Measurements from ENCODE around the gene RGS5.

RGS5 gene

GRCh38 chr1:163095213-163095612 is 107.5 kb downstream of the RGS5 start:
- Histone ChIP-seq H3K27me3 (ENCODE audit: control insufficient read depth in 5 of 5, insufficient read depth in 4 of 5, low read length in 5 of 5) (no peaks in the 10 kb centered on the region), H3K4me3 (ENCODE audit: low read depth in 1 of 5, low read length in 5 of 5) (no peak overlapping the region), H3K27ac (ENCODE audit: low read depth, low read length) (no peak overlapping the region), H3K9me3 (ENCODE audit: control insufficient read depth in 5 of 5, low read length in 5 of 5) (no peaks in the 10 kb centered on the region), H3K36me3 (ENCODE audit: control insufficient read depth in 5 of 5, insufficient read depth in 5 of 5, low read length in 5 of 5) (no peaks in the 10 kb centered on the region), H3K4me1 (ENCODE audit: control insufficient read depth in 5 of 5, insufficient read depth in 5 of 5, low read length in 5 of 5) (no peaks in the 10 kb centered on the region), H3K9ac (ENCODE audit: low read length in 5 of 5) (no peak overlapping the region)

GRCh38 chr1:163094589-163094988 is 108.1 kb downstream of the RGS5 start:
- H3K9ac ChIP-seq (ENCODE audit: low read length in 5 of 5): no peak overlapping the region
- no peaks in the 10 kb centered on the region for H3K27me3 ChIP-seq (ENCODE audit: control insufficient read depth in 5 of 5, insufficient read depth in 4 of 5, low read length in 5 of 5)
- H3K4me3 ChIP-seq (ENCODE audit: low read depth in 1 of 5, low read length in 5 of 5): no peak overlapping the region
- H3K4me1 ChIP-seq (ENCODE audit: control insufficient read depth in 5 of 5, insufficient read depth in 5 of 5, low read length in 5 of 5): no peaks in the 10 kb centered on the region
- H3K9me3 ChIP-seq (ENCODE audit: control insufficient read depth in 5 of 5, low read length in 5 of 5): no peaks in the 10 kb centered on the region
- H3K36me3 ChIP-seq (ENCODE audit: control insufficient read depth in 5 of 5, insufficient read depth in 5 of 5, low read length in 5 of 5): no peaks in the 10 kb centered on the region
- H3K27ac ChIP-seq (ENCODE audit: low read depth, low read length): no peak overlapping the region

- no peaks in the 10 kb centered on the region for H3K27me3 ChIP-seq (ENCODE audit: control insufficient read depth in 5 of 5, insufficient read depth in 4 of 5, low read length in 5 of 5)
- no peak overlapping the region for H3K4me3 ChIP-seq (ENCODE audit: low read depth in 1 of 5, low read length in 5 of 5)
- no peaks in the 10 kb centered on the region for H3K36me3 ChIP-seq (ENCODE audit: control insufficient read depth in 5 of 5, insufficient read depth in 5 of 5, low read length in 5 of 5)
- no peaks in the 10 kb centered on the region for H3K9me3 ChIP-seq (ENCODE audit: control insufficient read depth in 5 of 5, low read length in 5 of 5)
- H3K9ac ChIP-seq (ENCODE audit: low read length in 5 of 5): no peak overlapping the region
- no peak overlapping the region for H3K27ac ChIP-seq (ENCODE audit: low read depth, low read length)
- no peaks in the 10 kb centered on the region for H3K4me1 ChIP-seq (ENCODE audit: control insufficient read depth in 5 of 5, insufficient read depth in 5 of 5, low read length in 5 of 5)
Observed at GRCh38 chr1:163094182-163094581, 108.5 kb downstream of the RGS5 start.

- Histone ChIP-seq H3K4me3 (ENCODE audit: low read depth in 1 of 5, low read length in 5 of 5) (no peak overlapping the region), H3K27ac (ENCODE audit: low read depth, low read length) (no peak overlapping the region), H3K36me3 (ENCODE audit: control insufficient read depth in 5 of 5, insufficient read depth in 5 of 5, low read length in 5 of 5) (no peaks in the 10 kb centered on the region), H3K4me1 (ENCODE audit: control insufficient read depth in 5 of 5, insufficient read depth in 5 of 5, low read length in 5 of 5) (no peaks in the 10 kb centered on the region), H3K27me3 (ENCODE audit: control insufficient read depth in 5 of 5, insufficient read depth in 4 of 5, low read length in 5 of 5) (no peaks in the 10 kb centered on the region), H3K9me3 (ENCODE audit: control insufficient read depth in 5 of 5, low read length in 5 of 5) (no peaks in the 10 kb centered on the region), H3K9ac (ENCODE audit: low read length in 5 of 5) (no peak overlapping the region)
Observed at GRCh38 chr1:163093579-163093978, 109.1 kb downstream of the RGS5 start.

GRCh38 chr1:163093169-163093568 is 109.5 kb downstream of the RGS5 start:
- H3K27ac ChIP-seq (ENCODE audit: low read depth, low read length): no peak overlapping the region
- no peak overlapping the region for H3K9ac ChIP-seq (ENCODE audit: low read length in 5 of 5)
- no peaks in the 10 kb centered on the region for H3K9me3 ChIP-seq (ENCODE audit: control insufficient read depth in 5 of 5, low read length in 5 of 5)
- H3K27me3 ChIP-seq (ENCODE audit: control insufficient read depth in 5 of 5, insufficient read depth in 4 of 5, low read length in 5 of 5): no peaks in the 10 kb centered on the region
- no peak overlapping the region for H3K4me3 ChIP-seq (ENCODE audit: low read depth in 1 of 5, low read length in 5 of 5)
- no peaks in the 10 kb centered on the region for H3K36me3 ChIP-seq (ENCODE audit: control insufficient read depth in 5 of 5, insufficient read depth in 5 of 5, low read length in 5 of 5)
- H3K4me1 ChIP-seq (ENCODE audit: control insufficient read depth in 5 of 5, insufficient read depth in 5 of 5, low read length in 5 of 5): no peaks in the 10 kb centered on the region

All from subcutaneous abdominal adipose tissue (tissue), 5 donors.